GM12875 (cell line): ENCODE measurements around the gene COBLL1.
"Not testable (repeated sequence)": the region's sequence is repeated elsewhere in the genome, so short reads cannot be mapped to it uniquely, and the experiment has no call there.

Source experiments
- H3K4me3 ChIP-seq: one replicate; pipeline ENCODE4 v1.5.1; 2011; ENCODE audit warnings: low read depth, low read length, control low read depth
- CTCF ChIP-seq: IDR thresholded peaks from 2 replicates; pipeline ENCODE4 v1.5.1; 2011; ENCODE audit warnings: low read depth, mild to moderate bottlenecking, control low read depth, inconsistent platforms, low read length, moderate library complexity, borderline replicate concordance; ENCODE audit not compliant: insufficient read depth

Gene COBLL1

GRCh38 chr2:164766216-164766953 lies 75.2 kb downstream of the COBLL1 start:
- no peak overlapping the region for H3K4me3 ChIP-seq
- no peak for TF ChIP-seq CTCF

GRCh38 chr2:164764996-164765395 lies 76.6 kb downstream of the COBLL1 start:
- TF ChIP-seq CTCF: no peak
- no peak overlapping the region for H3K4me3 ChIP-seq

- H3K4me3 ChIP-seq: no peak overlapping the region
- no peak for TF ChIP-seq CTCF
Observed at GRCh38 chr2:164764474-164764873, 77.1 kb downstream of the COBLL1 start.

GRCh38 chr2:164763431-164763830 lies 78.2 kb downstream of the COBLL1 start:
- no peak overlapping the region for H3K4me3 ChIP-seq
- no peak for TF ChIP-seq CTCF

GRCh38 chr2:164761737-164762460 lies 79.7 kb downstream of the COBLL1 start:
- TF ChIP-seq CTCF: no peak
- no peak overlapping the region for H3K4me3 ChIP-seq

GRCh38 chr2:164761201-164761600 lies 80.4 kb downstream of the COBLL1 start:
- not testable (repeated sequence) for H3K4me3 ChIP-seq

GRCh38 chr2:164760179-164760578 lies 81.4 kb downstream of the COBLL1 start:
- no peak for TF ChIP-seq CTCF

More at GRCh38 chr2:164760179-164760578, 81.4 kb downstream of the COBLL1 start:
- no peak overlapping the region for H3K4me3 ChIP-seq
